Right ventricle myocardium inferior (tissue), 1 donor: ENCODE data around the gene ARHGAP26. TPM values are rescaled to one million over a fixed set of nuclear protein-coding genes. Genes with fewer than 3 reads are reported as not detected.

Experiments used
- ATAC-seq: fragments of 200-7000 bp; cut with Tn5 transposase; one replicate; pipeline ENCODE4 v1.9.1; 2020; ENCODE audit warnings: mild to moderate bottlenecking, moderate library complexity
- DNase-seq: peaks from one replicate; pipeline ENCODE4 v3.0.0; 2021; ENCODE audit errors: missing footprints
- intact Hi-C: fragments of 100-400 bp; cut with DNase I; formaldehyde crosslinking; loops from one replicate; pipeline ENCODE4 v1.11.0; 2022
- total RNA-seq: library from RNA; stranded (reverse); fragmentation: NEBNext Ultra II Directional; extraction: Animal tissue kit (Norgen Biotek cat#: 25700); gene quantifications from one replicate; pipeline ENCODE4 v1.2.1, GENCODE V29; 2021
- donor health status: DM: no; HTN: yes; CAD: no; lungs with severe emphysema.

ARHGAP26 gene
- total RNA-seq, 1 donor from 2014 or later: 29.8 TPM

DNA sequence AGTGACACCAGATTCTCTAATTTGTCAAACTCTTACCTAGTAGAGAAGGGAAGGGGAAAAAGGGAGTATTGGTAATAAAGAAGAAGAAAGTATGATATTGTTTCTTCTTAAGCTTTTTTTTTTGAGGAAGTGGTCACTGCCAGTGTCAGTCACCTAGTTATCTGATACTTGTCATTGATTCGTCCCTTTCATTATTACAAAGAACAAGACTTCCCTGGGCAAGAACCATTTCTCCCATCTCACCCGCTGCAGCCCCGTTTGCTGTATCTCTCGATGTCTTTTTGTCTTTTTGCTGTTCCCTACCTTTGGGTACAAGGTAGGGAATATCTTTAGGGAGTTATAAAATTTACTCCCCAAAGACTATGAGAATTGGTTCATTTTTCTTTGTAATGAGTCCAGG is 249.0 kb downstream of the ARHGAP26 start:
- intact Hi-C loops: no loop called here
- ATAC-seq (no peak), DNase-seq (no peak)

DNA sequence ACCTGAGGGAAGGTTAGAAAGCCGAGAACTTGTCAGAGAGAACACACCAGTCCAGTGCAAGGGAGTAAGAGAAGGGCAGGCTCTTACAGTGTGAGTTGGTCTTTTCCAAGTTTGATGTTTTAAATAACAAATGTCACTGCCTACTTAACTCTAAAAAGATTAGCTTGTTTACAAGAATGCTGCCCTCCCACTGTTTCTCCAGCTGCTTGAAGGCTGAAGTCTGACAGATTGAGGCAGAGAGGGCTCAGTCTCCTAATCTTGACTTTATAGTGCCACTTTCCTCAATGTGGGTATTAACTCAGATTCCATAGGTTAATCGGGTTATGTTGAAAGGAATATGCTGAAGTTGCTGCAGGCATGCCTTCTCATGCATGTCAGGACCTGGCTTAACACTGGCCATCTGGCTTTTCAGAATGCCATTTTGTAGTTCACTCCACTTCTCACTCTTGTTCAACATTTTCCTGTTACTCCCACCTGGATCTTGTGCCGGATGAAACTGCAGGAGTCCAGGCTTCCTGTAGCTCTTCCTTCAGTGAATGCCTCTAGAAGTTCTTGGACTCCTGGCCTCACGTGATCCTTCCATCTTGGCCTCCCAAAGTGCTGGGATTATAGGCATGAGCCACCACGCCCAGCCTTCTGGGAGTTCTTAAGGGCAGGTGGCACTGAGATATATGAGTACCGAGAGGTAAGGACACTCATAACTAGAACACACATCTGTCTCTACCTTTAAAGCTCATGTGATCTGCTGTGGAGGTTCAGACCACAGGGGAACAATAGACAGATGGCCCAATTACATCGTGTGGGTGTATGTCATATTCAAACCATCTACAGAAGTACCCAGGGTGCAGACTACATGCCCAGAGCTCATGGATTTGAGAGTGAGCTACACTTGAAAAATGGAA is 249.7 kb downstream of the ARHGAP26 start:
- DNase-seq: no peak
- intact Hi-C loops: loop anchor here (5.0 kb wide), 3 partner anchors 42 to 382 kb away; partner anchors contain the start of gene NR3C1
- no peak for ATAC-seq

DNA sequence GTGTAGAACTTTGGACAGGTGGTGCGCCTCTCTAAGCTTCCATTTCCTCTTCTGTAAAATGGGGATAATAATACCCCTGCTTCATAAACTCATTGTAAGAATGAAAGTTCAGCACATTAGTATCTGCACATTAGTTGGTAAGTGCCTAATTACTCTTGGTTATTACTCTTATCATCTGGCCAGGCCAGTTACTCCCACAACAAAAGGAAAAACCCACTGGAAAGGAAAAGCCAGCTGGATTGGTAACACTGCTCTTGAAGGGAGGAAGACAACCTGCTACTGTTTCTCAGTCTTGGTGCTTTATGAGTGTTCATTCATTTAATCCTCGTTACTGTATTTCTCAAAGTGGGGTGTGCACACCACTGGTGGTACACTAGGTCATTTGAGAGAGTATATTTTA is 251.4 kb downstream of the ARHGAP26 start:
- ATAC-seq (no peak), DNase-seq (no peak)
- intact Hi-C loops: loop anchor here (5.0 kb wide), 3 partner anchors 41 to 381 kb away; partner anchors contain the start of gene NR3C1

DNA sequence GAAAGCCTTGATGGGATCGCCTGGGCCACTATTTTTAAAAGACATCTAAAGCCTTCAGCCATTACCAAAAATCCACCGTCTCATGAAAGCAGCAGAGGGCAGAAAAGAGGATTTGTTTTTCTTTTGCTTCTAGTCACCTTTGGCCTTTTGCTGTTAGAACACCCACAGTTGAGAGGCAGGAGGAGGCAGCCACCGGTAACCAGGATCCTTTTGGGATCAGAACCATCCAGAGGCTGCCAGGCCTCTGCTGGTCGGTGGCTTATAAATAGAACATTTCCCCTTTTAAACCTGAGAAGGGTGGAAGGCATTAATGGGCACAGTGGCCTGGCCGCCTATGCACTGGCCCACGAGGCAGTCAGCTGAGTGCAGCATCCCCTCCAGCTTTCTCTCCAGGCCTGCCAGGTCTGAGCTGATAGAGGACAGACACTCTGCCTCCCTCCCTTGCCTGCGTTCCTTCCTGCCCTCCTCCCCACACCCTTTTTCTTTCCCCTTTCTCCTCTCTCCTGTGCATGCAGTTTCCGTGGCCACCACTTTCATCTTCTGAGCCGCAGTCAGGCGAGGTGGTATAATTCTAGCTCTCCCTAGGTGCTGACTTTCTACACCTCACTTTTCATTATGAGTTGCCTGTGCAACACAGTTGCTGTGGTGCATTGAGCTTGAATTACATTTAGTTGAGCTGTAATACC is 253.4 kb downstream of the ARHGAP26 start:
- ATAC-seq (peak; percentile 94), DNase-seq (peak; percentile 80)
- intact Hi-C loops: loop anchor here (5.0 kb wide), 3 partner anchors 39 to 379 kb away; partner anchors contain the start of gene NR3C1

DNA sequence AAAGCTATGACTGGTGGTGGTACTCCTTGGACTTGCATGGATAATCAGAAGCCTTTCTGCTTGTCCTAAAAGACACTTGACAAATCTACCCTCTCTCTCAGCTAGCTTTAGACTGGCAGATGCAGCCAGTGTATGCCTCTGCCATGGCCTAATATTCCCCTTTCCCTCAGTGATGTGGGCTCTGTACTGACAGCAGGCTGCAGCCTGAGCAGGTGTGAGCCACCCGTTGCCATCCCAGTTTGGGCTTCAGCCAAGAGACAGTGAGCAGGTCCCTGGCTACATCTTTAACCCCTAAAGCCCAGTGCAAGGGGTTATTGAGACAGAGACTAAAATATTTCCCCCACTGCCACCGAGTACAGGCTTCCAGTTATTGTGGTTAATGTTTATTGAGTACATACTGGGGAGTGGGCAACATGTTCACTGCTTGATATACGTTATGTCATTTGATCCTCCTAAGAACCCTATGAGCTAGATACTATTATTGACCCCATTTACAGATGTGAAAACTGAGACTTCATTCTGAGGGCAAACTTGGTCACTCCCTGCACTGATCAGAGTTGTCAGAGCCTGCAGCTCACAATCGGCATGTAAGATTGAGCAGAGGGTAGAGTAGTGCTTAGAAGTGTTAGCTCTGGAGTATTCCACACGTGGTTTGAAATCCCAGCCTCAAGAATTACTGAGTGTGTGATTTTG is 254.2 kb downstream of the ARHGAP26 start:
- ATAC-seq (no peak), DNase-seq (no peak)
- intact Hi-C loops: loop anchor here (5.0 kb wide), 3 partner anchors 38 to 378 kb away; partner anchors contain the start of gene NR3C1

DNA sequence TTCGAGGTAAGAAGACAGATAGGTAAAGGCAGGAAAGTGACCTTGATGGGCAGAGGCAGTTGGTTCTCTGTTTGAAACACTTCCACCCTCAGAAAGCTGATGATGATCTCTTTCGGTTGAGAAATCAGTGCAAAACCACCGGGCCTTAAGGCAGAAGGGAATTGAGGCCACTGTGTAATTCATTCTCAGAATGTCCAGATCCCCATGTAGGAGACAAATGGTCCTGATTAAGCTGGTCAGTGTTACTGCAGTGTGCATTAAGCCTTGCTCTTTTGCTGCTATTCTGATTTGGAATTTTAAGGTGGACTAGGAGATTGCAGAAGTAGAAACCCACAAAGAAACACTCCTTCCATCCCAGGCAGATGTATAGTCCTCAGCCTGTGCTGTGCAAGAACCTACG is 255.2 kb downstream of the ARHGAP26 start:
- no peak for DNase-seq
- ATAC-seq: no peak
- intact Hi-C loops: no loop called here

DNA sequence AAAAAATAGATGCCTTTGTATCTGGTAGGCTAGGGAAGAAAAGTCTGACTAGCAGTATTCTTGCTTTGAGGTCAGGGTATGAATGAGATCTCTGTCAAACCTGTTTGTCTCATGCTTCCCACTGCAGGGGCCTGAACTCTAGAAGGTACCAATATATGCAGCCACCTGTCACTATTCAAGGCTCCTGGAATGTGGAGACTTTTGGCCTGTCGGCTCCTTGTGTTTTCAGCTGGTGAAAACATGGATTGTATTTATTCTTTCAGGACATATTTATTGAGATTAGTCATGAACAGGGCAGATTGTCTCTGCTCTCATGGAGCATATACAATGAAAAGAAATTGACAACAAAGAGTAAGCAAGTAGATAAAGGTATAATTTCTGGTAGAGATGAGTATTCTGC is 255.8 kb downstream of the ARHGAP26 start:
- ATAC-seq: no peak
- intact Hi-C loops: loop anchor here (2.0 kb wide), 1 partner anchor 17 kb away; no protein-coding TSS in a partner anchor
- no peak for DNase-seq

DNA sequence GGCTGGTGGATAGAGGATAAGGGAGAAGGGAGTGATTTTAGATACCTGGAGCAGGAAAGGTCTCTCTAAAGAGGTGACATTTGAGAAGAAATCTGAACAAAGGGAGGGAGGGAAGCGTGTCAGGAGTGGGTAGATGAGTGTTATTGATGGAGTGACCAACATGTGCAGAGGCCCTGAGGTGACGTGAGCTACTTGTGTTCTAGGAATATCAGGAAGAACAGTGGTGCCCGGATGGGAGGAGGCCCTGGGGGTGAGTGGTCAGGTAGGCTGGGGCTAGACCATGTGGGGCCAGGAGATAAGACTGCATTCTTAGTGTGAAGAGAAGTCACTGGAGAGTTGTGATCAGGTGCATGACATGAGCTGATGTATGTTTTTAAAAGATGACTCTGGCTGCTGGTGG is 256.2 kb downstream of the ARHGAP26 start:
- DNase-seq: no peak
- no peak for ATAC-seq
- intact Hi-C loops: loop anchor here (2.0 kb wide), 1 partner anchor 16 kb away; no protein-coding TSS in a partner anchor

DNA sequence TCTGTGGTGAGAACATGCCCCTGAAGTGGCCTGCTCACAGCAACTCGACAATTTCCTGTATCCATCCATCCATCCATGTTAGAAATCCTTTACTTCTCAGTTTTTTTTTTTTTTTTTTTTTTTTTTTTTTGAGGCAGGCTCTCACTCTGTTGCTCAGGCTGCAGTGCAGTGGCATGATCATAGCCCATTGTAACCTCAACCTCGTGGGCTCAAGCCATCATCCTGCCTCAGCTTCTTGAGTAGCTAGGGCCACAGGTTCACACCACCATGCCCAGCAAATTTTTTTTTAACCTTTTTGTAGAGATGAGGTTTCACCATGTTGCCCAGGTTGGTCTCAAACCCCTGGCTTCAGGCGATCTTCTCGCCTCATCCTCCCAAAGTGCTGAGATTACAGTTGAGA is 259.1 kb downstream of the ARHGAP26 start:
- intact Hi-C loops: no loop called here
- ATAC-seq (no peak), DNase-seq (no peak)

DNA sequence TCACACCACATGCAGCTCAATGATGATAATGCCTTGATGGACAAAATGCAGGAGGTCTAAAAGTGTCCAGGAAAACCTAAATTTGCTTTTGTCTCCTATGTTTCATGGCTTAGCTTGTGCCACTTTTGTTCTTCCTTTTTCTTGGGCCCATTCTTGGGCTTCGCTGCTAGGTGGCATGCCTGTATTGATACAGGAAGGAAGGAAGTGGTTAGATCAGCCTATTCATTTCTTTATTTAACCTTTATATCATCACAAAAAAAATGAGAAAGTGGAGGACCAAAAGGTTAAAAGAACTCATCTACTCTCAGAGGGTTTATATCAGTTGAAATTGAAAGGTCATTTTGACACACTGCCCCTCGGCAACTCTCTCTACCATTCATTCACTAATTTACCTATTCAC is 260.2 kb downstream of the ARHGAP26 start:
- ATAC-seq: no peak
- DNase-seq: no peak
- intact Hi-C loops: no loop called here

DNA sequence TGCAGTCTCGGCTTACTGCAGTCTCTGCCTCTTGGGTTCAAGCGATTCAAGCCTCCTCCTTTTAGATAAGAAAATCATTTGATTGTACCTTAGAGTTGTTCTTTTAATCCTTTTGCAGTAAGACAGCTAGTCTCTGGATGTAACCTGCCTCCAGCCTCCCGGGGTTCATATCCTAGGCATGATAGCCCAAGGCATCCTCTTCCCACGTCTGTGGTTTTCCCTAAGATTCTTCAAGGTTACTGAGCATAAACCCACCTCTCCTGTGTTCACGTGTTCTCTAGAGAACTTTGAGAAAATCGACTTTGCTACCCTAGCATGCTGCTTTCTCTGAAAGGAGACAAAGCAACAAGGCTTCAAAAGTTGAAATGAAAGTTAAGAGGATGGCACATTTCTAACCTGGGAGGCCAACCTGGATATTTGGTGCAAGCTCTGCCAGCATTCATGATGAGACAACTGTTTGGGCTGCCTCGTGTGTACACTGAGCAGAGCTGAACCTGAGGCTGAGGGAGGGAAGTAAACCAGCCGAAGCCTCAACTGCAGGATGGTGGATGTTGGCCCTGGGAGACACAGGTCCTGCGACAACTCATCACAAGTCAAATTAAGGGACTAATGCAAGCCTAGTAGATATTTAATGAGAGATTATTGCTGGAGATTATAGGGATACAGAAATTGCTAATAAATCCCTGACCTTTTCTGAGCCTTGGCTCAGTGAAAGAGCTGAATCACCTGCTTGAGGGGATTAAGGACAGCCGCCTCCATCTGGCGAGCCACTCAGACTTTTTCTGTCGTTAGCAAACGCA is 261.8 kb downstream of the ARHGAP26 start:
- DNase-seq: no peak
- intact Hi-C loops: no loop called here
- ATAC-seq: no peak

DNA sequence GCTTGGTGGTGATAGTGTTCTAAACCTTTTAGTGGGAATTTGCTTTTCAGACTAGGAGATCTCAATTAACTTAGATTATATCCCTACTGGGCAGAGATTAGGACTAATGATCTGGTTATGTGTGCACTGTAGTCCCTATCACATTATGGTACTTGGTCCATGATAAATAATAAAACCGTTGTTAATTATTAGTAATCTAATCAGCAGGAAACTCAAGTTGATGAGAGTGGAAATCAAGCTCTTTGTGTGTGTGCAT is 262.3 kb downstream of the ARHGAP26 start:
- no peak for ATAC-seq
- DNase-seq: no peak
- intact Hi-C loops: no loop called here

DNA sequence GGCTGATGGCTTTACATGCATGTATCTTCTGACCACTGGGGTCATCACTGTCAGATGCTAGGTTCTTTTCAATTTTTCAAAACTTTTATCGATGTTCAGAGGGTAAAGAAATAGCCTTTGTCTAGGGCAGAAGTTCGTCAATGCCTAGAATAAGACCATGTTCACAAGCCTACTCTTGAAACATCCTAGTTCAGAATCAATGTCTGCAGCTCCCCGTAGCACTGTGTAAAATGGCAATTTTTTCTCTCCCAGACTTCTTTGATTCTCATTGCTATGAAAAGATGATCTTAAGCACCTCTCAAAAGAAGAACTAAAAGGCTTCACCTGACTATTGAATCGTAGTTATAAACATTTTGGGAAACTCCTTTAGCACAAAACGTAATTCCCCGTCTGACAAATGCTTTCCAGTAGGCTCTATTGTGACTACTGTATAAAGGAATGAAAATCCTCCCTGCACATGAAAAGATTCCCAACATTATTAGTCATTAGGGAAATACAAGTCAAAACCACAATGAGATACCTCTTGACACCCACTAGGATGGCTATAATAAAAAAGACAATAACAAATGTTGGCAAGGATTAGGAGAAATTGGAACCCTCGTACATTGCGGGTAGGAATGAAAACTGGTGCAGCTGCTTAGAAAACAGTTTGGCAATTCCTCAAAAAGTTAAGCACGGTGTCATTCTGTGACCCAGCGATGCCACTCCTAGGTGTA is 263.5 kb downstream of the ARHGAP26 start:
- ATAC-seq: no peak
- intact Hi-C loops: no loop called here
- DNase-seq: no peak

DNA sequence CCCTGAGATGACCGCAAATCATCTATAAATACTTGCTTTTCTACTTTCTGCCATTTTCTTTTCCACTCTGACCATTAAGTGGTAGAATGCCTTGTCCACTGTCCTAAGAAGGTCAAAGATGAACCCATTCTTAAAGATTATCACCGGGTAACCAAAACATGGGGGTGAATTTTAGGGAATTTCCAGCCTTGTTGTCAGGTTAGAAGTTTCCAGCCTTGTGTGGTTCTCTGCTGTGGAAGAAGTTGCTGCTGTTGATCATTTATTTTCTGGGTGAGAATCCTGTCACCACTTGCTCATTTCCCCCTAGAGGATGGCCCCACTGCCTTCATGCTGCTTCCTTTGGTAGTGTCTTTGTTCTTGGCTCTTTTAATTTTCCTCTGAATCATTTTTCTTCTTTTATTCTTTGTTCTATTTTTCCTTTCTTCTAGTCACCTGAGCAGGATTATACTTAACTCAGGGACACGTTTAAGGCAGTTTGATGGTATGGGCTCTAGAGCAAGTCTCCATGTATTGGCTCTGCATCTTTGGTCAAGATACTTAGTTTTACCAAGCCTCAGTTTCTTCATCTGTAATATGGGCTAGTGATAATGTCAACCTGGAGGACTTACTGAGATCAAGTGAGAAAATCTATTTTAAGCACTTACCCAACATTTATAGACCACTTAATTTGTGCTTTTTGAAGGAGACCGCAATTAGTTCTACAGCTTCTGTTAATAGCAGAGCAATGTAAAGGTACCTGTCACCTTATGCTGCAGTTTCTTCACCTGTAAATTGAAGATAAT is 266.2 kb downstream of the ARHGAP26 start:
- intact Hi-C loops: no loop called here
- no peak for ATAC-seq
- no peak for DNase-seq

DNA sequence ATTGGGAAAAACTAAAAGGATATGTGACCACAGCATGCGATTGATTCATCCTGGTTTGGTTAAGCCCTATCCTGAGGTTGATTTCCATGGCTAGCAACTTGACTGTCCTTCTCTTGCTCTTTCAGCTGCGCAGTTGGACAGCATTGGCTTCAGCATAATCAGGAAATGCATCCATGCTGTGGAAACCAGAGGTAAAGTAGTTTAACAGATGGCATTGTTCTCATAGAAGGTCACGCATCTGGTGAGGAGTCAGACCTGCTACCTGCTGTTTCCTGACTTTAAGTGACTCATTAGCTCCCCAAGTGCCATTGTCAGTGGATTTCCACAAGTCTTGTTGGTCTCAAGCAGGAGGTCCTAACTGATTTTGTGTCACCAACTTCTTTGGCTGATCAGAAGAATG is 266.9 kb downstream of the ARHGAP26 start:
- DNase-seq (no peak), ATAC-seq (no peak)

DNA sequence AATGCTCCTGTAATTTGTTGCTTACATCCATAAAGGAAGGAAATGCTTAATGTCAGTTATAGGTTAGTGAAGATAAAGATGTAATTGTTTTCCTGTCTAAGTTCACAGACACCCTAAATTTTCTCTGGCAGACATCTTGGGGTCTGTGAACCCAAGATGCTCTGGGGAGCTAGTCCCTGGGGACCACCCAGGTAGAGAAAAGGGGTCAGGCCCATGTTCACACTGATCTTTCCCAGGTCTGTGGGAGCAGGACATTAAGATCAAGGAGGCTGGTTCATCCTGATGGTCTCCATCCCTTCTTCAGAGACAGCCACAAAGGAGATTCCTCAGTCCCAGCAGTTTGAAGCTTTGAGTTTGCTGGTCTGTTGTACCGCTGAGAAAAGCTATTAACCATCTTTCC is 267.5 kb downstream of the ARHGAP26 start:
- intact Hi-C loops: no loop called here
- no peak for ATAC-seq
- no peak for DNase-seq

More for the DNA sequence above, 266.9 kb downstream of the ARHGAP26 start:
- intact Hi-C loops: no loop called here

DNA sequence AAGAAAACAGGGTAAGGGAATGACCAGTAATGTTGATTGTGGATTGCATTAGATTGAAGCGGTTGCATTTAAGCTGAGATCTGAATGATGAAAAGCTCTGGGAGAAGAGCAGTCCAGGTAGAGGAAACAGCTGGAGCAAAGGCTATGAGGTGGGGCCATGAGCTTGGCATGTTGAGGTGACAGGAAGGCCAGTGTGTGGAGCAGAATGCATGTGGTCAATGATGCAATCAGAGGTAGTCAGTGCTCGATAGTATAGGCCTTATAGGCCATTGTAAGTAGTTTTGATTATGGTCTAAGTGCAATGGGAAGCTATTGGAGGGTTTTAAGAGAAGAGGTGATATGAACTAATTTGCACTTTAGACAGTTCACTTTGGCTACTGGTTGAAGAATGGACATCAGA is 270.4 kb downstream of the ARHGAP26 start:
- no peak for DNase-seq
- intact Hi-C loops: no loop called here
- no peak for ATAC-seq
